Testis (tissue), 3 donors: ENCODE measurements around the gene SPOCD1. TPM values are rescaled to one million over a fixed set of nuclear protein-coding genes. Genes with fewer than 3 reads are reported as not detected.

Experiments
- DNase-seq: peaks from one replicate; pipeline ENCODE4 v3.0.0-alpha.2; 2019
- H3K27ac ChIP-seq, 2 donors: fragments of 200-600 bp; sonication (generic); one replicate each; pipeline ENCODE4 v1.5.1; 2019
- H3K27me3 ChIP-seq: fragments of 200-600 bp; sonication (generic); one replicate; pipeline ENCODE4 v1.5.1; 2019
- H3K36me3 ChIP-seq: fragments of 200-600 bp; sonication (generic); one replicate; pipeline ENCODE4 v1.5.1; 2017; ENCODE audit warnings: low read depth; ENCODE audit errors: missing control alignments
- H3K4me1 ChIP-seq: fragments of 200-600 bp; sonication (generic); one replicate; pipeline ENCODE4 v1.5.1; 2019
- H3K4me3 ChIP-seq, 2 donors: fragments of 200-600 bp; sonication (generic); one replicate each; pipeline ENCODE4 v1.5.1; 2017 to 2019
- H3K9me3 ChIP-seq: fragments of 200-600 bp; sonication (generic); one replicate; pipeline ENCODE4 v1.5.1; 2017
- POLR2A ChIP-seq: fragments of 450-650 bp; IDR thresholded peaks from one replicate; pipeline ENCODE4 v1.6.1; 2017; ENCODE audit warnings: antibody characterized with exemption, mild to moderate bottlenecking, moderate library complexity
- WGBS, 2 donors: methylation state at CpG; one replicate each; pipeline ENCODE4 v1.1.5; 2018; 5-methylcytosine and 5-hydroxymethylcytosine counted together
- intact Hi-C: fragments of 100-400 bp; cut with DNase I; formaldehyde crosslinking; loops from one replicate; pipeline ENCODE4 v1.15.1; 2023; ENCODE audit warnings: low total_unique reads
- polyA plus RNA-seq: library from polyadenylated mRNA; stranded (reverse); fragments of 350-450 nt; fragmentation: Illumina TruSeq; extraction: RNeasy Lipid Tissue Mini Kit (QIAGEN cat#74804); gene quantifications from one replicate; pipeline ENCODE4 v1.2.3, GENCODE V29; 2014; ENCODE audit warnings: low read depth, low replicate concordance; ENCODE audit not compliant: insufficient read depth
- total RNA-seq, 2 donors: library from RNA; depleted of rRNA; stranded (reverse); fragments of >200 nt; gene quantifications; one replicate each; pipeline ENCODE4 v1.2.3, GENCODE V29; 2016
- TF ChIP-seq, protein P1 (sequence below), 3 experiments: fragments of 450-650 bp in 2 of 3; fragments of 200-600 bp in 1 of 3; sonication (generic) in 1 of 3; IDR thresholded peaks; one replicate each; pipeline ENCODE4 v1.5.1; 2016 to 2019; ENCODE audit warnings: antibody characterized with exemption in 3 of 3, mild to moderate bottlenecking in 2 of 3, moderate library complexity in 1 of 3

The SPOCD1 gene
- total and polyA plus RNA-seq, 3 donors from 2014 or later: 22.0 to 36.0 (median 32.0) TPM

- Histone ChIP-seq H3K9me3 (no peaks in the 10 kb centered on the region), H3K4me3 (no peak overlapping the region), H3K27me3 (no peaks in the 10 kb centered on the region), H3K27ac (no peak overlapping the region), H3K4me1 (no peaks in the 10 kb centered on the region), H3K36me3 (no peaks in the 10 kb centered on the region)
- intact Hi-C loops: no loop called here
- no peak for TF ChIP-seq POLR2A
- TF ChIP-seq, protein P1, sequence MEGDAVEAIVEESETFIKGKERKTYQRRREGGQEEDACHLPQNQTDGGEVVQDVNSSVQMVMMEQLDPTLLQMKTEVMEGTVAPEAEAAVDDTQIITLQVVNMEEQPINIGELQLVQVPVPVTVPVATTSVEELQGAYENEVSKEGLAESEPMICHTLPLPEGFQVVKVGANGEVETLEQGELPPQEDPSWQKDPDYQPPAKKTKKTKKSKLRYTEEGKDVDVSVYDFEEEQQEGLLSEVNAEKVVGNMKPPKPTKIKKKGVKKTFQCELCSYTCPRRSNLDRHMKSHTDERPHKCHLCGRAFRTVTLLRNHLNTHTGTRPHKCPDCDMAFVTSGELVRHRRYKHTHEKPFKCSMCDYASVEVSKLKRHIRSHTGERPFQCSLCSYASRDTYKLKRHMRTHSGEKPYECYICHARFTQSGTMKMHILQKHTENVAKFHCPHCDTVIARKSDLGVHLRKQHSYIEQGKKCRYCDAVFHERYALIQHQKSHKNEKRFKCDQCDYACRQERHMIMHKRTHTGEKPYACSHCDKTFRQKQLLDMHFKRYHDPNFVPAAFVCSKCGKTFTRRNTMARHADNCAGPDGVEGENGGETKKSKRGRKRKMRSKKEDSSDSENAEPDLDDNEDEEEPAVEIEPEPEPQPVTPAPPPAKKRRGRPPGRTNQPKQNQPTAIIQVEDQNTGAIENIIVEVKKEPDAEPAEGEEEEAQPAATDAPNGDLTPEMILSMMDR (IDR thresholded peaks at IDR 0.05): no peak
- WGBS, 2 donors: 72 to 83% methylated on average over 9 of the region's 9 CpGs
- no peak for DNase-seq
These were observed 15.9 kb upstream of the SPOCD1 start for GRCh38 chr1:31831397-31832378.

DNA sequence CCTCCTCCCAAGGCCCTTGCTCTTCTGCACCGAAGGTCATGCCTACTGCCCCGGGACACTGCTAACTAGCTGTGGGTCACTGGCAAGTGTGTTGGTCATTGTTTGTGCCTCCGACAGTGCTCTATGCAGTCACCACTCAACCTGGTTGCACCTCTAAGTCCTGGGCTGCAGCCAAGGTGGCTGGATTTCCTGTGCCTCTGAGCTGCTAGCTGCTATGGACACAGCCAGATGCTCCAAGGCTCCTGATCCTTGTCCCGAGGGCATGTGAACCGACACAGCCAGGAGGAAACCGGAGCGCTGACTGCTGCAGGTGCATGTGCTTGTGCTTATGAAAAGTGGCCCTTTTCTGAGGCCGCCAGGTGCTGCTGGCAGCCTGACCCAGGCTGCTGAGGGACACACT is 14.7 kb upstream of the SPOCD1 start:
- TF ChIP-seq POLR2A: no peak
- TF ChIP-seq, protein P1 (IDR thresholded peaks at IDR 0.05): no peak
- intact Hi-C loops: no loop called here
- Histone ChIP-seq H3K4me1 (no peaks in the 10 kb centered on the region), H3K36me3 (no peaks in the 10 kb centered on the region), H3K27ac (no peak overlapping the region), H3K9me3 (no peaks in the 10 kb centered on the region), H3K4me3 (no peak overlapping the region), H3K27me3 (no peaks in the 10 kb centered on the region)
- 97% methylated on average over 5 to 8 of the region's 8 CpGs for WGBS, 2 donors
- DNase-seq: no peak

DNA sequence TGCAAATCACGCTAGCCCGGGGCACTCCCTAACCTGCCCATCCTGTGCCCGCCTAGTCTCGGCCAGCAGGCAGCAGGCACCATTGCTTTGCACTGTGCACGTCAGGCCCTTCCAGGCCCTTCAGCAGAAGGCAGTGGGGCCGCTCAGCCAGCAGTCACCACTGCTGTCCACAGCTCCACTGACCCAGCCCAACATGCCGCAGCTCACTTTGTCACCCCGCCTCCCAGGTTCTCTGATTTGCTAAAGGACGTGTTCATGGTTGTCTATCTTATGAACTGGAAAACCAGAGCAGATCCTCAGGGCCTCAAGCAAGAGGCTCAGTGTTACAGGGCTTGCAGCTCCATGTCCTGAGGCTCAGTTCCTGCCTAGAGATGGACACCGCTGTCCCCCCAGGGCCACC is 14.2 kb upstream of the SPOCD1 start:
- Histone ChIP-seq H3K4me1 (no peaks in the 10 kb centered on the region), H3K27ac (no peak overlapping the region), H3K9me3 (no peaks in the 10 kb centered on the region), H3K36me3 (no peaks in the 10 kb centered on the region), H3K4me3 (no peak overlapping the region), H3K27me3 (no peaks in the 10 kb centered on the region)
- DNase-seq: no peak
- TF ChIP-seq, protein P1 (IDR thresholded peaks at IDR 0.05): no peak
- TF ChIP-seq POLR2A: no peak
- intact Hi-C loops: no loop called here
- 98 to 100% methylated on average over 1 to 10 of the region's 10 CpGs for WGBS, 2 donors

- no peak for DNase-seq
- Histone ChIP-seq H3K9me3 (no peaks in the 10 kb centered on the region), H3K27me3 (no peaks in the 10 kb centered on the region), H3K4me3 (no peak overlapping the region), H3K36me3 (no peaks in the 10 kb centered on the region), H3K4me1 (no peaks in the 10 kb centered on the region), H3K27ac (no peak overlapping the region)
- intact Hi-C loops: no loop called here
- TF ChIP-seq, protein P1 (IDR thresholded peaks at IDR 0.05): no peak
- TF ChIP-seq POLR2A: no peak
- 91% methylated on average over 15 of the region's 15 CpGs for WGBS, 2 donors
These were observed 13.3 kb upstream of the SPOCD1 start for GRCh38 chr1:31828926-31829690.
